Neural cell (in vitro differentiated cells): Measurements from ENCODE around the gene DRAP1.

Experiments
- CTCF ChIP-seq: fragments of 450-650 bp; IDR thresholded peaks from 2 replicates; pipeline ENCODE4 v1.5.1; 2014; ENCODE audit warnings: antibody characterized with exemption, mild to moderate bottlenecking, moderate library complexity; ENCODE audit not compliant: poor library complexity, severe bottlenecking
- EP300 ChIP-seq: fragments of 450-650 bp; conservative IDR thresholded peaks from 2 replicates; pipeline ENCODE4 v1.6.1; 2014; ENCODE audit warnings: antibody characterized with exemption, mild to moderate bottlenecking, moderate library complexity; ENCODE audit not compliant: poor library complexity, severe bottlenecking
- EZH2 ChIP-seq: fragments of 200-600, 300-800 bp; shearing (Covaris generic), sonication (generic); IDR thresholded peaks from 2 replicates; pipeline ENCODE4 v1.6.1; 2014; ENCODE audit warnings: antibody characterized with exemption, low read length, borderline replicate concordance, mild to moderate bottlenecking; ENCODE audit not compliant: insufficient read depth, poor library complexity, severe bottlenecking
- MXI1 ChIP-seq: fragments of 450-650 bp; conservative IDR thresholded peaks from 2 replicates; pipeline ENCODE4 v1.6.1; 2014; ENCODE audit warnings: antibody characterized with exemption, mild to moderate bottlenecking; ENCODE audit not compliant: poor library complexity, severe bottlenecking
- POLR2AphosphoS5 ChIP-seq: IDR thresholded peaks from 2 replicates; pipeline ENCODE4 v1.6.1; 2012
- REST ChIP-seq: IDR thresholded peaks from 2 replicates; pipeline ENCODE4 v1.6.1; 2012; ENCODE audit warnings: borderline replicate concordance
- SMC3 ChIP-seq: fragments of 450-650 bp; conservative IDR thresholded peaks from 2 replicates; pipeline ENCODE4 v1.6.1; 2014; ENCODE audit warnings: antibody characterized with exemption, mild to moderate bottlenecking, moderate library complexity; ENCODE audit not compliant: poor library complexity
- TAF1 ChIP-seq: IDR thresholded peaks from 2 replicates; pipeline ENCODE4 v1.6.1; 2012; ENCODE audit warnings: low read depth

DNA sequence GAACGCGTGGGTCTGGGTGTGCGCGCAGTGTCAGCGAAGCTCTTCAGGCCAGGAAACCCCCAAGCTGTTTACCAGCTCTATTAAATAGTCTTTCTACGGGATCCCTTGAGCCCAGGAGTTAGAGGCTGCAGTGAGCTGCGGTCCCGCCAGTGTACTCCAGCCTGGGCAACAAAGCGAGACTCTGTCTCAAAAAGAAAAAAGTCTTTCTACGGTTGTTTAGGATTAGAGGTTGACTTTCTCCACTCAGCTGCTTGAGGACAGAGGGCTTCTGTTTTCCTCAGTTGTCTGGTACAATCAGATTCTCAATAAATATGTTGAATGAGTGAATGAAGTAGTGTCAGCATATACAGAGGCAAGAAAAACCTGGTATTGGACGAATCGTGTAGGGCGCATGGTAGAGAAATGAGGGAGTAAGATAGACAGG is 42.9 kb downstream of the DRAP1 start:
- no peak for TF ChIP-seq CTCF
- TF ChIP-seq SMC3 = no peak
- TF ChIP-seq POLR2AphosphoS5 = no peak
- no peak for TF ChIP-seq TAF1
- no peak for TF ChIP-seq EZH2
- no peak for TF ChIP-seq EP300
- TF ChIP-seq REST = no peak
- no peak for TF ChIP-seq MXI1
